SK-N-SH (cell line): ENCODE results near the gene HOXB7. TPM values are rescaled to one million over a fixed set of nuclear protein-coding genes. Genes with fewer than 3 reads are reported as not detected.

ENCODE experiments used
- CTCF ChIA-PET: fragments of 300-600, 350-600 bp; formaldehyde crosslinking; extraction: SDS; loops from one replicate; lab custom pipeline; 2021; lab: Yijun Ruan, JAX
- POLR2A ChIA-PET: fragments of 350-600 bp; sonication (Branson Sonifier 250); formaldehyde crosslinking; extraction: SDS; loops from one replicate; lab custom pipeline; 2020; ENCODE audit warnings: antibody characterized with exemption, inconsistent platforms; lab: Yijun Ruan, JAX
- DNase-seq: peaks from one replicate; pipeline ENCODE4 v3.0.0; 2012
- H2AFZ ChIP-seq: fragments of 200-600 bp; sonication (generic); 2 replicates; pipeline ENCODE4 v1.8.1; 2016; ENCODE audit warnings: antibody characterized with exemption, mild to moderate bottlenecking, low read depth
- H3F3A ChIP-seq: fragments of 200-600 bp; sonication (generic); replicated peaks from 2 replicates; pipeline ENCODE3; 2016; ENCODE audit warnings: antibody characterized with exemption, mild to moderate bottlenecking; ENCODE audit not compliant: insufficient read depth
- H3K27ac ChIP-seq, 2 experiments: fragments of 200-500 bp in 1 of 2; fragments of 200-600 bp in 1 of 2; sonication (Bioruptor generic) in 1 of 2; sonication (generic), shearing (Covaris generic) in 1 of 2; 2 replicates each; pipeline versions ENCODE4 v1.5.1 to v1.6.1; 2014 to 2016; ENCODE audit warnings: low read depth in 2 of 2, inconsistent platforms in 1 of 2, low read length in 1 of 2, mild to moderate bottlenecking in 1 of 2, mixed read lengths in 1 of 2
- H3K27me3 ChIP-seq: fragments of 200-600 bp; sonication (generic), shearing (Covaris generic); 2 replicates; pipeline ENCODE4 v1.6.1; 2016; ENCODE audit warnings: mixed run types; ENCODE audit not compliant: insufficient read depth
- H3K36me3 ChIP-seq, 2 experiments: fragments of 200-500 bp in 1 of 2; fragments of 200-600 bp in 1 of 2; sonication (Bioruptor generic) in 1 of 2; sonication (generic) in 1 of 2; replicated peaks in 1 of 2; 2 replicates each; pipeline versions ENCODE3 to v1.5.1; 2014 to 2016; ENCODE audit warnings: low read length in 1 of 2, mild to moderate bottlenecking in 1 of 2; ENCODE audit not compliant: insufficient read depth in 2 of 2, control insufficient read depth in 1 of 2
- H3K4me1 ChIP-seq, 2 experiments: fragments of 200-500 bp in 1 of 2; fragments of 200-600 bp in 1 of 2; sonication (Bioruptor generic) in 1 of 2; sonication (generic), shearing (Covaris generic) in 1 of 2; 2 replicates each; pipeline versions ENCODE4 v1.5.1 to v1.6.1; 2014 to 2016; ENCODE audit warnings: low read depth in 1 of 2, low read length in 1 of 2, mixed run types in 1 of 2; ENCODE audit not compliant: insufficient read depth in 2 of 2, control insufficient read depth in 1 of 2
- H3K4me2 ChIP-seq: fragments of 200-600 bp; sonication (generic), shearing (Covaris generic); 2 replicates; pipeline ENCODE4 v1.6.1; 2017; ENCODE audit warnings: mixed run types
- H3K4me3 ChIP-seq, 2 experiments: fragments of 200-500 bp in 1 of 2; fragments of 200-600 bp in 1 of 2; sonication (Bioruptor generic) in 1 of 2; sonication (generic), shearing (Covaris generic) in 1 of 2; 2 replicates each; pipeline versions ENCODE4 v1.5.1 to v1.8.1; 2014 to 2016; ENCODE audit warnings: low read depth in 2 of 2, inconsistent platforms in 1 of 2, low read length in 1 of 2, mild to moderate bottlenecking in 1 of 2, mixed read lengths in 1 of 2, moderate library complexity in 1 of 2
- H3K79me2 ChIP-seq: fragments of 200-600 bp; sonication (generic); 2 replicates; pipeline ENCODE4 v1.8.1; 2017; ENCODE audit warnings: mild to moderate bottlenecking; ENCODE audit not compliant: insufficient read depth
- H3K9ac ChIP-seq: fragments of 200-600 bp; sonication (generic); 2 replicates; pipeline ENCODE4 v1.6.1; 2017; ENCODE audit warnings: mixed run types
- H3K9me2 ChIP-seq: fragments of 200-600 bp; sonication (generic); 2 replicates; pipeline ENCODE4 v1.6.1; 2017; ENCODE audit warnings: mixed run types
- H3K9me3 ChIP-seq: fragments of 200-600 bp; sonication (generic); 2 replicates; pipeline ENCODE4 v1.6.1; 2017; ENCODE audit warnings: mixed run types, mild to moderate bottlenecking, moderate library complexity
- H4K20me1 ChIP-seq: fragments of 200-600 bp; sonication (generic); 2 replicates; pipeline ENCODE4 v1.6.1; 2017; ENCODE audit warnings: mild to moderate bottlenecking, mixed run types; ENCODE audit not compliant: insufficient read depth
- CTCF ChIP-seq: fragments of 200-600 bp; sonication (generic); IDR thresholded peaks from 2 replicates; pipeline ENCODE4 v1.6.1; 2017; ENCODE audit warnings: antibody characterized with exemption, mild to moderate bottlenecking, moderate library complexity
- NFIC ChIP-seq: IDR thresholded peaks from 2 replicates; pipeline ENCODE4 v1.4.0; 2012; ENCODE audit warnings: borderline replicate concordance
- POLR2AphosphoS5 ChIP-seq: IDR thresholded peaks from 2 replicates; pipeline ENCODE4 v1.6.1; 2012; ENCODE audit warnings: low read depth, low read length
- RAD21 ChIP-seq: IDR thresholded peaks from 2 replicates; pipeline ENCODE4 v1.6.1; 2012; ENCODE audit warnings: mild to moderate bottlenecking, low read length
- RXRA ChIP-seq: IDR thresholded peaks from 2 replicates; pipeline ENCODE4 v1.4.0; 2012; ENCODE audit warnings: low read depth, mild to moderate bottlenecking, borderline replicate concordance
- SMC3 ChIP-seq: IDR thresholded peaks from 2 replicates; pipeline ENCODE4 v1.6.1; 2012; ENCODE audit warnings: low read depth, low read length, improper control_type of control experiment
- USF2 ChIP-seq: fragments of 150-350 bp; IDR thresholded peaks from 2 replicates; pipeline ENCODE4 v1.6.1; 2017; ENCODE audit warnings: antibody characterized with exemption, low read length, low read depth, borderline replicate concordance
- YY1 ChIP-seq: IDR thresholded peaks from 2 replicates; pipeline ENCODE4 v1.4.0; 2012; ENCODE audit warnings: low read depth, mild to moderate bottlenecking
- WGBS: methylation state at CpG from one replicate; pipeline ENCODE4 v1.1.6; 2017; ENCODE audit warnings: low lambda C conversion rate; 5-methylcytosine and 5-hydroxymethylcytosine counted together
- polyA plus RNA-seq, 3 experiments: library from polyadenylated mRNA; depleted of rRNA; stranded (reverse); fragments of >200 nt; gene quantifications; 2 replicates each; pipeline ENCODE4 v1.2.3, GENCODE V29; 2012
- TF ChIP-seq, protein P1 (sequence below): IDR thresholded peaks from 2 replicates; pipeline ENCODE4; 2012
- TF ChIP-seq, protein P2 (sequence below): IDR thresholded peaks from 2 replicates; pipeline ENCODE4 v1.4.0; 2012; ENCODE audit warnings: low read depth, borderline replicate concordance

The HOXB7 gene
- polyA plus RNA-seq, 1 of the 3 experiments (the other 2 are of a cell fraction): not detected

DNA sequence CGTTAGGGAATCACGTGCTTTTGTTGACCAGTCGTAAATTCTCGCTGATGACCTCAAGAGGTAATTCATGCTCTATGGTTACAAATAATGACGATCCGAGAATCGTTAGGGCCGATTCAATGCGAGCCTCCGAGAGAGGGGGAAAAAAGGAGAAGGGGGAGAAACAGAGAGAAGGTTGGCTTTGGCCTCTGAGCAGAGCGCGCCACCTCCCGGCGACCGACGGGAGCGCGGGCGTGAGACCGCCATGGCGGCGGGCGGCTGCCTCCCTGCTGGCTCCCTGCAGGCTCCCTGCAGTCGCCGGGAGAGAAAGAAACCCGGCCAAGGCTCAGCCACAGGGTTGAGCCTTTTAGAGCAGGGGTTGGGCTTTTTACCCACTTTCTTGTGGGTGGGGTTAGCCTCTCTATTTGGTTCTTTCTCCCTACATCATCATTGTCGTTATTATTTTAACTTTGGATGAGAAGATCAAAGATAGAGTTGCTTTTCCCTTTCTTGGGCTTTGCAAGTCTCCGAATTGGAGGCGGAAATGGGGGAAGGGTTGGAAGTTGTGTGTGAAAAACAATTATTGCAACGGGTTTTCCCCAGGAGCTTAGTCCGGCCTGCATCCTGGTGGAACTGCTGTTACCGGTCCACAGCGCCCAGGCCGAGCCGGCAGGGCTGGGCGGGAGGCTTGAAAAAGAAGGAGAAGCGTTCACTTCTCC, 16.8 kb downstream of the HOXB7 start:
- no peaks in the 10 kb centered on the region for H3K36me3 ChIP-seq
- ChIA-PET POLR2A (no interaction called here), CTCF (interaction anchor here (0.7 to 3.7 kb wide), 18 partner anchors 13 to 451 kb away, joined by 3 to 20 read pairs (median 4); partner anchors contain the start of genes HOXB1 and HOXB8)
- H3K4me1 ChIP-seq: 0 out of 4 replicates have a peak, but pooled peaks cover 0 to 4% of the 10 kb centered on the region in 2 experiments
- H3K27ac ChIP-seq: no peak overlapping the region
- no peaks in the 10 kb centered on the region for H3K9me2 ChIP-seq
- peak; percentile 86 for TF ChIP-seq RAD21
- no peak for TF ChIP-seq USF2
- no peak for TF ChIP-seq NFIC
- TF ChIP-seq CTCF: peak; percentile 97
- TF ChIP-seq, protein P1, sequence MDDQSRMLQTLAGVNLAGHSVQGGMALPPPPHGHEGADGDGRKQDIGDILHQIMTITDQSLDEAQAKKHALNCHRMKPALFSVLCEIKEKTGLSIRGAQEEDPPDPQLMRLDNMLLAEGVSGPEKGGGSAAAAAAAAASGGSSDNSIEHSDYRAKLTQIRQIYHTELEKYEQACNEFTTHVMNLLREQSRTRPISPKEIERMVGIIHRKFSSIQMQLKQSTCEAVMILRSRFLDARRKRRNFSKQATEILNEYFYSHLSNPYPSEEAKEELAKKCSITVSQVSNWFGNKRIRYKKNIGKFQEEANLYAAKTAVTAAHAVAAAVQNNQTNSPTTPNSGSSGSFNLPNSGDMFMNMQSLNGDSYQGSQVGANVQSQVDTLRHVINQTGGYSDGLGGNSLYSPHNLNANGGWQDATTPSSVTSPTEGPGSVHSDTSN: no peak
- no peak for TF ChIP-seq RXRA
- no peak for TF ChIP-seq POLR2AphosphoS5
- TF ChIP-seq, protein P2, sequence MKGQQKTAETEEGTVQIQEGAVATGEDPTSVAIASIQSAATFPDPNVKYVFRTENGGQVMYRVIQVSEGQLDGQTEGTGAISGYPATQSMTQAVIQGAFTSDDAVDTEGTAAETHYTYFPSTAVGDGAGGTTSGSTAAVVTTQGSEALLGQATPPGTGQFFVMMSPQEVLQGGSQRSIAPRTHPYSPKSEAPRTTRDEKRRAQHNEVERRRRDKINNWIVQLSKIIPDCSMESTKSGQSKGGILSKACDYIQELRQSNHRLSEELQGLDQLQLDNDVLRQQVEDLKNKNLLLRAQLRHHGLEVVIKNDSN: no peak
- peak; percentile 93 for TF ChIP-seq SMC3
- peak; percentile 84 for TF ChIP-seq YY1
- peaks cover 4% of the 10 kb centered on the region for H3F3A ChIP-seq
- DNase-seq: peak; percentile 96
- peaks cover 98% of the 10 kb centered on the region for H3K27me3 ChIP-seq
- no peak overlapping the region for H3K9ac ChIP-seq
- H3K9me3 ChIP-seq: no peaks in the 10 kb centered on the region
- 12% methylated on average over 33 of the region's 37 CpGs for WGBS
- peaks cover 8% of the 10 kb centered on the region; the same call in 1 of the 2 replicates for H4K20me1 ChIP-seq
- peak overlapping the region; percentile 17; the same call in 1 of the 2 replicates for H3K4me2 ChIP-seq
- H2AFZ ChIP-seq: peak overlapping the region; percentile 53; the same call in 1 of the 2 replicates
- H3K79me2 ChIP-seq: no peaks in the 10 kb centered on the region
- no peak overlapping the region; a peak in 1 of 4 replicates for H3K4me3 ChIP-seq
